B cell (primary cell): Measurements from ENCODE around the gene PROM1. TPM values are rescaled to one million over a fixed set of nuclear protein-coding genes. Genes with fewer than 3 reads are reported as not detected.

ENCODE experiments used
- ATAC-seq: fragments of 200-7000 bp; cut with Tn5 transposase; one replicate; pipeline ENCODE4 v1.10.0; 2021; ENCODE audit warnings: low read depth, mild to moderate bottlenecking, moderate number of reproducible peaks, moderate library complexity
- CTCF ChIA-PET: fragments of 350-600 bp; sonication (Branson Sonifier 250); formaldehyde crosslinking; loops from one replicate; lab custom pipeline; 2021; ENCODE audit warnings: antibody characterized with exemption, inconsistent platforms; lab: Charles Lee
- POLR2A ChIA-PET: fragments of 350-600 bp; sonication (Branson Sonifier 250); formaldehyde crosslinking; loops from one replicate; lab custom pipeline; 2021; ENCODE audit warnings: antibody characterized with exemption; lab: Charles Lee
- DNase-seq: peaks from one replicate; pipeline ENCODE4 v3.0.0; 2013
- H2AFZ ChIP-seq: 2 replicates; pipeline ENCODE4 v1.6.1; 2012; ENCODE audit warnings: mild to moderate bottlenecking, low read depth, low read length; ENCODE audit not compliant: insufficient read depth, poor library complexity, severe bottlenecking
- H3K27ac ChIP-seq, 2 donors: 1 replicate in 1 of 2; 2 replicates in 1 of 2; pipeline ENCODE4 v1.5.1; 2012 to 2013; ENCODE audit warnings: low read length in 2 of 2, mild to moderate bottlenecking in 2 of 2, moderate library complexity in 1 of 2
- H3K27me3 ChIP-seq, 4 experiments: fragments of 200-600 bp in 1 of 4; sonication (generic) in 1 of 4; replicated peaks in 1 of 4; 1 replicate in 2 of 4; 2 replicates in 2 of 4; pipeline versions ENCODE4 v1.6.1 to v1.7.0; 2013 to 2016; ENCODE audit warnings: low read length in 3 of 4, mild to moderate bottlenecking in 2 of 4, mixed read lengths in 1 of 4, moderate library complexity in 1 of 4; ENCODE audit not compliant: insufficient read depth in 4 of 4, control insufficient read depth in 3 of 4; ENCODE audit errors: control extremely low read depth in 1 of 4
- H3K36me3 ChIP-seq, 2 experiments: replicated peaks in 1 of 2; 1 replicate in 1 of 2; 2 replicates in 1 of 2; pipeline versions ENCODE4 v1.6.1 to v1.7.1; 2013; ENCODE audit warnings: low read length in 1 of 2; ENCODE audit not compliant: insufficient read depth in 2 of 2, control insufficient read depth in 1 of 2; ENCODE audit errors: control extremely low read depth in 1 of 2, extremely low read depth in 1 of 2
- H3K4me1 ChIP-seq, 2 donors: fragments of 200-600 bp in 1 of 2; sonication (generic) in 1 of 2; 1 replicate in 1 of 2; 2 replicates in 1 of 2; pipeline versions ENCODE4 v1.5.1 to v1.6.1; 2013 to 2017; ENCODE audit warnings: low read length in 2 of 2; ENCODE audit not compliant: control insufficient read depth in 2 of 2, insufficient read depth in 2 of 2
- H3K4me2 ChIP-seq: replicated peaks from 2 replicates; pipeline ENCODE3; 2012; ENCODE audit warnings: mild to moderate bottlenecking, low read depth, low read length; ENCODE audit not compliant: poor library complexity, severe bottlenecking
- H3K4me3 ChIP-seq, 5 experiments: fragments of 200-600 bp in 1 of 5; sonication (generic) in 1 of 5; 1 replicate in 3 of 5; 2 replicates in 2 of 5; pipeline versions ENCODE4 v1.5.1 to v1.7.0; 2011 to 2016; ENCODE audit warnings: low read length in 4 of 5, mild to moderate bottlenecking in 4 of 5, low read depth in 2 of 5, control low read depth in 1 of 5, moderate library complexity in 1 of 5; ENCODE audit not compliant: insufficient read depth in 1 of 5; ENCODE audit errors: control extremely low read depth in 1 of 5, extremely low read depth in 1 of 5
- H3K79me2 ChIP-seq: fragments of 200-600 bp; sonication (generic); one replicate; pipeline ENCODE4 v1.6.0; 2016; ENCODE audit warnings: low read length; ENCODE audit not compliant: control insufficient read depth, insufficient read depth
- H3K9ac ChIP-seq: fragments of 200-600 bp; sonication (generic); 2 replicates; pipeline ENCODE4 v1.6.1; 2017; ENCODE audit warnings: mild to moderate bottlenecking, low read length, moderate library complexity
- H3K9me3 ChIP-seq, 3 donors: one replicate each; pipeline versions ENCODE4 v1.6.1 to v1.7.1; 2013; ENCODE audit warnings: low read length in 2 of 3; ENCODE audit not compliant: control insufficient read depth in 2 of 3, insufficient read depth in 1 of 3; ENCODE audit errors: control extremely low read depth in 1 of 3
- H4K20me1 ChIP-seq: 2 replicates; pipeline ENCODE4 v1.6.0; 2012; ENCODE audit warnings: mild to moderate bottlenecking, low read length; ENCODE audit not compliant: insufficient read depth, control insufficient read depth, poor library complexity, severe bottlenecking
- H3K27ac Mint-ChIP-seq: one replicate; pipeline ENCODE4 v1.8.0; 2021; ENCODE audit warnings: mixed read lengths
- H3K27me3 Mint-ChIP-seq: one replicate; pipeline ENCODE4 v1.8.0; 2021; ENCODE audit warnings: mixed read lengths
- H3K4me1 Mint-ChIP-seq: one replicate; pipeline ENCODE4 v1.8.0; 2021; ENCODE audit warnings: mixed read lengths
- H3K4me3 Mint-ChIP-seq: one replicate; pipeline ENCODE4 v1.8.0; 2021; ENCODE audit warnings: mixed read lengths
- H3K9me3 Mint-ChIP-seq: one replicate; pipeline ENCODE4 v1.8.0; 2022; ENCODE audit warnings: mixed read lengths; ENCODE audit not compliant: insufficient read depth
- CTCF ChIP-seq: fragments of 200-600 bp; IDR thresholded peaks from one replicate; pipeline ENCODE4 v1.8.0; 2022; ENCODE audit warnings: antibody characterized with exemption, mild to moderate bottlenecking
- EZH2 ChIP-seq: IDR thresholded peaks from 2 replicates; pipeline ENCODE4 v1.6.1; 2012; ENCODE audit warnings: borderline replicate concordance, low read depth, mild to moderate bottlenecking, moderate library complexity, low read length; ENCODE audit not compliant: insufficient read depth, poor library complexity, severe bottlenecking
- WGBS: methylation state at CpG from one replicate; pipeline ENCODE4 v1.1.5; 2013; ENCODE audit warnings: missing lambda C conversion rate; ENCODE audit not compliant: insufficient coverage; 5-methylcytosine and 5-hydroxymethylcytosine counted together
- intact Hi-C: fragments of 100-400 bp; cut with micrococcal nuclease; formaldehyde crosslinking; loops from one replicate; pipeline ENCODE4 v1.10.0; 2022
- polyA plus RNA-seq: library from polyadenylated mRNA; depleted of rRNA; stranded (reverse); fragments of >200 nt; gene quantifications from 2 replicates; pipeline ENCODE4 v1.2.3, GENCODE V29; 2012
- total RNA-seq, 2 donors: library from RNA; stranded (reverse); fragments of 120-200 nt in 1 of 2; gene quantifications; 1 replicate in 1 of 2; 2 replicates in 1 of 2; pipeline versions ENCODE4 v1.2.3 to v1.2.4, GENCODE V29; 2013 to 2022

The PROM1 gene
- total and polyA plus RNA-seq, 2 donors (not counting 1 experiment from before 2014, with no cell fraction given): 0.04 TPM; not detected in 1

GRCh38 chr4:15968551-15969300, 115.1 kb downstream of the PROM1 start:
- whole genome bisulfite sequencing: 100% methylated on average over 5 of the region's 11 CpGs
- POLR2A ChIA-PET: no interaction called here

More at GRCh38 chr4:15968551-15969300, 115.1 kb downstream of the PROM1 start:
- H3K27me3 ChIP-seq: peaks cover 0 to 3% (median 0%) of the 10 kb centered on the region in 4 experiments
- Mint-ChIP-seq H3K27me3 (peaks cover 10% of the 10 kb centered on the region), H3K27ac (no peak overlapping the region), H3K9me3 (peaks cover 6% of the 10 kb centered on the region), H3K4me1 (peaks cover 4% of the 10 kb centered on the region), H3K4me3 (no peak overlapping the region)
- H3K4me3 ChIP-seq: no peak overlapping the region
- H2AFZ ChIP-seq: no peak overlapping the region
- intact Hi-C loops: no loop called here
- H3K79me2 ChIP-seq: no peaks in the 10 kb centered on the region
- peaks cover 0 to 3% of the 10 kb centered on the region in 2 donors for H3K4me1 ChIP-seq
- DNase-seq (no peak), ATAC-seq (no peak)
- no peaks in the 10 kb centered on the region for H4K20me1 ChIP-seq
- no peak overlapping the region for H3K4me2 ChIP-seq
- no peak overlapping the region for H3K9ac ChIP-seq
- TF ChIP-seq EZH2 (no peak), CTCF (no peak)
- H3K27ac ChIP-seq: no peak overlapping the region
- H3K36me3 ChIP-seq: no peaks in the 10 kb centered on the region
- CTCF ChIA-PET: interaction anchor here (0.7 kb wide), 1 partner anchor 86 kb away, joined by 3 read pairs; no protein-coding TSS in a partner anchor
- H3K9me3 ChIP-seq: peaks cover 0 to 6% (median 0%) of the 10 kb centered on the region in 3 donors
